Adrenal gland (tissue), 5 donors: ENCODE results near the gene DCAF6.

Experiments
- POLR2A ChIP-seq, 2 donors: fragments of 450-650 bp; IDR thresholded peaks; one replicate each; pipeline ENCODE4 v1.6.1; 2017; ENCODE audit warnings: antibody characterized with exemption in 2 of 2, mild to moderate bottlenecking in 2 of 2, moderate library complexity in 1 of 2
- TF ChIP-seq, protein P1 (sequence below), 6 experiments: fragments of 450-650 bp in 4 of 6; fragments of 200-600 bp in 2 of 6; sonication (generic) in 1 of 6; IDR thresholded peaks; 1 replicate in 5 of 6; 2 replicates in 1 of 6; pipeline versions ENCODE4 v1.5.1 to v1.8.0; 2016 to 2021; ENCODE audit warnings: antibody characterized with exemption in 6 of 6, mild to moderate bottlenecking in 2 of 6, moderate library complexity in 1 of 6
- donor health status: DM: no; HTN: no; CAD: no.

DNA sequence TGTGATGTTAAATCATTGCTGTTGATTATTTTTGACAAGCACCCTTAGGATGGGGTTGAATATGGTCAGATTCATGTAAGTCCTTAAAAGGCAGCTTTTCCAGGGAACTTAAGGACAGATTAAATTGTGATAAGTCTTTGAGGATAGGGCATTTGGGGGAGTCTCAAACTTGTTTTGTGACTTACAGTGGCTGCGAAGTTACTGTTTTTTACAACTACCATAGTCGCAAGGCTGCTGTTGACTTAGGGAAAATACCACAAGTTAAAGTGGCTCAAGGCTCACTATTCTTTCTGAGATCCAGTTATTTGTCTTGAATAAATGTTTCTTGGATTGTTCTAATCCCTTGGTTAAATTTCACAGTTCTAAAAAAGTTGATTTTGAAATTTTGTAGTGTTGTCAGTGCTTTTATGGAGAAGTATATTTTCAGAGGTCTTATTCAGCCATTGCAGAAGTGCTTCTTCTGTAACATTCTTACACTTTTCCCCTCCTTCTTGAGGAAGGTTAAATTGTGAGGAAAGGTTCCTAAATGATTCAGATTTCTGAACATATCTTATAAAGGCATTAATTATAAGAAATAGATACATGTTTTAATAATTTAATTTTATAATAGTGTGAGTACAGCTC lies 47.4 kb downstream of the DCAF6 start:
- TF ChIP-seq, protein P1, sequence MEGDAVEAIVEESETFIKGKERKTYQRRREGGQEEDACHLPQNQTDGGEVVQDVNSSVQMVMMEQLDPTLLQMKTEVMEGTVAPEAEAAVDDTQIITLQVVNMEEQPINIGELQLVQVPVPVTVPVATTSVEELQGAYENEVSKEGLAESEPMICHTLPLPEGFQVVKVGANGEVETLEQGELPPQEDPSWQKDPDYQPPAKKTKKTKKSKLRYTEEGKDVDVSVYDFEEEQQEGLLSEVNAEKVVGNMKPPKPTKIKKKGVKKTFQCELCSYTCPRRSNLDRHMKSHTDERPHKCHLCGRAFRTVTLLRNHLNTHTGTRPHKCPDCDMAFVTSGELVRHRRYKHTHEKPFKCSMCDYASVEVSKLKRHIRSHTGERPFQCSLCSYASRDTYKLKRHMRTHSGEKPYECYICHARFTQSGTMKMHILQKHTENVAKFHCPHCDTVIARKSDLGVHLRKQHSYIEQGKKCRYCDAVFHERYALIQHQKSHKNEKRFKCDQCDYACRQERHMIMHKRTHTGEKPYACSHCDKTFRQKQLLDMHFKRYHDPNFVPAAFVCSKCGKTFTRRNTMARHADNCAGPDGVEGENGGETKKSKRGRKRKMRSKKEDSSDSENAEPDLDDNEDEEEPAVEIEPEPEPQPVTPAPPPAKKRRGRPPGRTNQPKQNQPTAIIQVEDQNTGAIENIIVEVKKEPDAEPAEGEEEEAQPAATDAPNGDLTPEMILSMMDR (IDR thresholded peaks at IDR 0.05) = no peak
- no peak for TF ChIP-seq POLR2A (IDR thresholded peaks at IDR 0.05)
